SK-N-MC (cell line): ENCODE measurements around the gene RBMS3.

Source experiments
- EZH2 ChIP-seq: fragments of 200-600 bp; sonication (generic); IDR thresholded peaks from one replicate; pipeline ENCODE4 v1.6.1; 2017; ENCODE audit warnings: antibody characterized with exemption
- FOXP2 ChIP-seq: optimal IDR thresholded peaks from 2 replicates; pipeline ENCODE3; 2011; ENCODE audit warnings: mild to moderate bottlenecking, moderate library complexity; ENCODE audit not compliant: insufficient read depth; ENCODE audit errors: extremely low read length, control extremely low read depth
- POLR2AphosphoS5 ChIP-seq: IDR thresholded peaks from 2 replicates; pipeline ENCODE4 v1.6.1; 2012; ENCODE audit warnings: mild to moderate bottlenecking, low read depth, low read length, borderline replicate concordance

DNA sequence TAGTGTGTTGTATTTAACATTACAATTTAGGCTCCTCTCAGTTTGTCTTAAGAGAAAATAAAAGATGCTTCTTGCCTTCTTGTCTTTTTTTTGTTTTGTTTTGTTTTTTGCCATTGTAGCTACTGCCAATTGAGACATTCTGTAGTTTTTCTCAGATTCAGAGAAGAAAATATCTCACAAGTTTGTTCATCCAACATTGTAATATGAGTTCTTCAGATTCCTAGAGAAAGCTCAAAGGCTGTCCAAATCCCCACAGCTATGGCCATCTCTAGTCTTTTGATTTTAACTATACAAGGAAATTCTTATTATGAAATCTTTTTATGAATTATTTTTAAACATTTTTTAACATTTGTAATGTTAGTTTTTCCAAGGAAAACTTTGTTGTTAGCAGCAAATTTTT, 264.7 kb downstream of the RBMS3 start:
- TF ChIP-seq EZH2, result no peak
- no peak for TF ChIP-seq FOXP2
- TF ChIP-seq POLR2AphosphoS5, result no peak
